Right renal pelvis (tissue), 4 donors: Measurements from ENCODE around the gene MISFA. TPM values are rescaled to one million over a fixed set of nuclear protein-coding genes. Genes with fewer than 3 reads are reported as not detected.
A peak's percentile ranks its signal among the peaks of the same experiment; 100 is the strongest.
"Not testable (repeated sequence)": the region's sequence is repeated elsewhere in the genome, so short reads cannot be mapped to it uniquely, and the experiment has no call there.

ENCODE experiments used
- DNase-seq, 4 donors: peaks; one replicate each; pipeline ENCODE4 v3.0.0-alpha.2; 2013; ENCODE audit warnings: low read depth in 4 of 4, low spot score in 3 of 4, missing footprints in 1 of 4
- polyA plus RNA-seq, 4 donors: library from polyadenylated mRNA; unstranded; fragments of 120-200 nt; gene quantifications; one replicate each; pipeline ENCODE4 v1.2.1, GENCODE V29; 2013; ENCODE audit not compliant: insufficient read length in 4 of 4

Gene MISFA
- polyA plus RNA-seq, 4 donors: 5.3 to 7.2 (median 5.7) TPM

DNA sequence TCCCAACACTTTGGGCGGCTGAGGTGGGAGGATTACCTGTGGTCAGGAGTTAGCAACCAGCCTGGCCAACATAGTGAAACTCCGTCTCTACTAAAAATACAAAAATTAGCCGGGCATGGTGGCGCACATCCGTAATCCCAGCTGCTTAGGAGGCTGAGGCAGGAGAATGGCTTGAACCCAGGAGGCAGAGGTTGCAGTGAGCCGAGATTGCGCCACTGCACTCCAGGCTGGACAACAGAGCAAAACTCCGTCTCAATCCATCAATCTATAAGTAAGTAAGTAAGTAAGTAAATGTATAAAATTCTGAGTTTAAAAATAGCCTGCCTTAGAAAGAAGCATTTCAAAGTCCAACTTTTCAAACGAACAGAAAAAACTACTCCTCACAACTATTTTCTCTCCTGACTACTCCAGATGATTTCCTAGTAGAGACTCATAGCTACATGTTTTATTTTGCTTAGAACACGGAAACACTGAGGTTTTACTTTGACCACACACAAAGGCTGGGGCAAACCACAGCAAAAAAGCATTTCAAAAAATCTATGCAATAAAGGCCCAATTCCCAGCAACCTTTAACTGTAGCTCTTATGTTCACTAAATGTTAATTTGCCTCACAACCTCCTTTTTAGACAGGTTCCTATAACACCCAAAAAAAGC is 18.2 kb downstream of the MISFA start:
- no peak for DNase-seq

GRCh38 chr11:18618342-18619025 is 18.9 kb downstream of the MISFA start:
- no peak for DNase-seq

GRCh38 chr11:18623707-18624106 is 24.1 kb downstream of the MISFA start:
- DNase-seq: no peak

DNA sequence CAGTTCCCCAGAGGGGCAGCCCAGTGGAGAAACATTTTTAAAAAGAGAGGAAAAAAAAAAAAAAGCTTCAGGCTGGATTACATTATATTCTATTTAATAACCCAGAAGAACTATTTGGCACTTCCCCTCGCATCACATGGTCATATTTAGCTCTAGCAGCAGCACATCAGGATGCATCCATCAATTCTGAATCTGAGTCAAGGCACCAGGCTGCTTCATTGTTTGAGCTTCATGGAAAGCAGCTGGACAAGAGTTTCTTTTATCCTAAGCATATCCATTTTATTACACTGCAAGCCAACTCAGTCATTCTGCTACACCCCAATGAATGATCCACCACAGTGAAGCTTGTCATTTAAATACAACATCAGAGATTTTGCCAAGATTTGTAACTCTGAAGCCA is 24.6 kb downstream of the MISFA start:
- no peak for DNase-seq

- no peak for DNase-seq
Measured at GRCh38 chr11:18632841-18633240, 33.3 kb downstream of the MISFA start.

GRCh38 chr11:18633256-18634139 is 33.9 kb downstream of the MISFA start:
- no peak for DNase-seq

DNA sequence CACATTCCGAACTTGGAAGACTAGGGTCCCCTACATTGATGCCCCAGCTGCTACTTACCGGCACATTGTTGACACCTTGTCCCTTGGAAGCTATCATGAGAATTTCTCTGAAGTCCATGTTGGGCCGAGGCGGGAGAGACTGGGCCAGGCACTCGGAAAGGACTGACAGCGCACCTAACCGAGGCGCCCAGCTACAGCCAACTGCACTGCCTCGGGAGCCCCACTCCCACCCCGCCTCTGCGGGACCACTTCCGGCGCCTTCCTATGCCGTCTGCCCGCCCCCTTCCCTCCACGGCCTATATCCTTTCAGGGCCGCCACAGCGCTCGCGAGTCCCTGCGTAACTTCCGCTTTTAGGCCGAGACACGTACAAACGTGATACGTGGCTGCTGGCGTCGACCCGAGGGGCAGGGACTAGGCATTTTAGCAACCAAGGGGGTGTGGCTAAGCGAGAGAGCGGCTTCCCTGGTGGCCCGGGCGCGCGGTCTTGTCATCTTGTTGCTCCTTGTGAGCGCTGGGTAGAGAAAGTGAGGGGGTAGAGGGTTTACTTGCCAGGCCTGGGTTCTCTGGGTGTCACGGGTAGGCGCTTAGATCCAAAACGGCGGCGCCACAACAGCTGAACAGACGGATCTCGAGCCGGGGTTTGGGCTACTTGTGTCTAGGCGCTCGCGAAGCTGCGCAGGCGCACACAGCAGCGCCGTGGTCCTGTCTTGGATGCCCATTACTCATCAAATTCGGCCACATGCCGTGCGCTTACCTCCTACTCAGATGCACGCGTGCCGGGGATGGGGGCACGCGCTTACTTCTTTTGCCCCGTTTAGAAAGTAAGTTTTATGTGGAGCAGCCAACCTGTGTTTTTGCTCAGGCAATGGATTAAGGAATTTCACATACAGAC is 34.8 kb downstream of the MISFA start, which contains the start of gene SPTY2D1:
Gene SPTY2D1, minus strand, starts transcription at position 203 of the 893 bp plus-strand sequence. Its CDS starts 85 bp downstream, at position 118.
- peak; percentile 97 to 98 (median 98) for DNase-seq

GRCh38 chr11:18641677-18642076 is 42.1 kb downstream of the MISFA start:
- DNase-seq: no peak

DNA sequence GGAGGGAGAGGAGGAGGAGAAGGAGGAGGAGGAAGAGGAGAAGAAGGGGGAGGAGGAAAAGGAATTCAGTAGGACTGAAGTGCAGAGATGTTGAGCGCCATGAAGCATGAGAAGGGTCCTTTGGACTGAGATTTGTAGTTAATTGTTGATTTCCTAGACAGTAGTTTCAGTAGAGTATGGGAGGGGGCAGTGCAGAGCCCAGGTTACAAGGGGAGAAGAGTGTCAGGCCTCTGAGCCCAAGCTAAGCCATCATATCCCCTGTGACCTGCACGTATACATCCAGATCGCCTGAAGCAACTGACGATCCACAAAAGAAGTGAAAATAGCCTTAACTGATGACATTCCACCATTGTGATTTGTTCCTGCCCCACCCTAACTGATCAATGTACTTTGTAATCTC is 43.4 kb downstream of the MISFA start:
- DNase-seq: not testable (repeated sequence)

DNA sequence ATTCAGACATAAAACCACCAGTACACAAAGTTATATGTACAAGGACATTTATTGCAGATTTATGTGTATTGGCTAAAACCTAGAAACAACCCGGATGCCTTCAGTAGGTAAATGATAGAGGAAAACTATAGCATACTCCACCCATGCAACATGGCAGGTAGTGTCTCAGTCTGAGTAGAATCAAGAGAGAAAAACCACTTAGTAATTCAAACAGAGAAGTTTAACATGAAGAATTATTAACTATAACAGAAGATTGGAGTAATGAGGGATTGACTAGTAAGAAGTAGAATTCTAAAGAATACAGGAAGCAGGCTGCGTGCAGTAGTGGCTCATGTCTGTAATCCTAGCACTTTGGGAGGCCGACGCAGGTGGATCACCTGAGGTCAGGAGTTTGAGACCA is 50.8 kb downstream of the MISFA start:
- DNase-seq: no peak

DNA sequence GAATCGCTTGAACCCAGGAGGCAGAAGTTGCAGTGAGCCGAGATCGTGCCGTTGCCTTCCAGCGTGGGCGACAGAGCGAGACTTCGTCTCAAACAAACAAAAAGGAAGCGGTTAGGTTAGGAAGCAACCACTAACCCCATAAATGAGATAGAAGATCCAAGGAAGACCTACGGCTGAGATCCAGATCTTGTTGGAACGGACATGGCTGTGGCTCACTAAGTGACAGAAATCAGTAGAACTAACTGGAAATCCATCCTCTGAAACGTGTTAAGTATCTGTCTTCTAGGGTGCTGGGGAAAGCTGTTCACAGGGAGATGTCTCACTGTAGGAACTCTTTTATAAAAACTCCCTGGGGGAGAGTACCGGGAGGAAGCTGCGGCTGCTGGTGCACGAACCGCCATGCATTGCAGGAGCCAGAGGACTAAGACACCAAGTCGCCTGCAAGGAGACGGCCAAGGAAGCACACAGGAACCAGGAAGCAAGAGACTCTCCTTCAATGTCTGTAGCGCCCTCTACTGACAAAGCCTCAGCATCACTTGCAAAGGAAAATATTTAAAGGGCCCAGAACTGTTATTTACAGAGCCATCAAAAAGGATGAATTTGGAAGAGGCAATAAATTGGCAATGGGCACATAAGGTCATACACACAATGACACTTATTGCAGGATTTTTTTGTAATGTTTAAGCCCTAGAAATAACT is 51.4 kb downstream of the MISFA start:
- no peak for DNase-seq

Other genes with a start within 250 kb of the MISFA start
- gene LDHA, start 205.2 kb upstream of the MISFA start, polyA plus RNA-seq: 100 to 1,000 TPM; 258 to 328 (median 284) TPM
- 1 to 10 TPM in 1 of 4 donors, under 1 TPM in 3; 0.19 to 1.2 (median 0.31) TPM for gene LDHC, start 187.5 kb upstream of the MISFA start, polyA plus RNA-seq
- 1 to 10 TPM in 1 of 4 donors, under 1 TPM in 3; 0.74 to 1.4 (median 0.91) TPM for gene LDHAL6A, start 143.9 kb upstream of the MISFA start, polyA plus RNA-seq
- 100 to 1,000 TPM; 131 to 152 (median 147) TPM for gene TSG101, start 72.8 kb upstream of the MISFA start, polyA plus RNA-seq
- gene UEVLD, start 11.1 kb upstream of the MISFA start, polyA plus RNA-seq: 10 to 100 TPM; 19.5 to 23.6 (median 22.3) TPM
- 10 to 100 TPM; 23.2 to 32.4 (median 30.8) TPM for gene SPTY2D1, start 34.6 kb downstream of the MISFA start, polyA plus RNA-seq
- gene TMEM86A, start 99.0 kb downstream of the MISFA start, polyA plus RNA-seq: 1 to 10 TPM; 8.3 to 9.9 (median 9.1) TPM
- gene IGSF22, start 126.4 kb downstream of the MISFA start, polyA plus RNA-seq: 1 to 10 TPM; 2.0 to 2.5 (median 2.2) TPM
- under 1 TPM; 0.47 to 0.79 (median 0.72) TPM for gene PTPN5, start 192.0 kb downstream of the MISFA start, polyA plus RNA-seq